CD14-positive monocyte (primary cell): ENCODE results near the gene S100B. TPM values are rescaled to one million over a fixed set of nuclear protein-coding genes. Genes with fewer than 3 reads are reported as not detected.
A peak's percentile ranks its signal among the peaks of the same experiment; 100 is the strongest.

Source experiments
- DNase-seq, 3 donors: peaks; one replicate each; pipeline ENCODE4 v3.0.0-alpha.2; 2011 to 2022
- H2AFZ ChIP-seq: 2 replicates; pipeline ENCODE4 v1.6.0; 2012; ENCODE audit warnings: mild to moderate bottlenecking, low read depth, low read length, inconsistent platforms; ENCODE audit not compliant: insufficient read depth, poor library complexity, severe bottlenecking
- H3K27ac ChIP-seq, 2 donors: 1 replicate in 1 of 2; 2 replicates in 1 of 2; pipeline ENCODE4 v1.5.1; 2012 to 2013; ENCODE audit warnings: low read length in 2 of 2, control low read depth in 1 of 2, inconsistent platforms in 1 of 2, low read depth in 1 of 2, mild to moderate bottlenecking in 1 of 2
- H3K27me3 ChIP-seq, 2 donors: one replicate each; pipeline versions ENCODE4 v1.6.0 to v1.6.1; 2011 to 2013; ENCODE audit warnings: low read length in 2 of 2; ENCODE audit not compliant: control insufficient read depth in 2 of 2, insufficient read depth in 2 of 2
- H3K36me3 ChIP-seq, 2 donors: replicated peaks in 1 of 2; 1 replicate in 1 of 2; 2 replicates in 1 of 2; pipeline versions ENCODE4 v1.5.1 to v1.6.1; 2012 to 2013; ENCODE audit warnings: low read length in 2 of 2, control low read depth in 1 of 2, inconsistent platforms in 1 of 2, mild to moderate bottlenecking in 1 of 2; ENCODE audit not compliant: insufficient read depth in 2 of 2, control insufficient read depth in 1 of 2
- H3K4me1 ChIP-seq, 2 donors: 1 replicate in 1 of 2; 2 replicates in 1 of 2; pipeline versions ENCODE4 v1.5.1 to v1.6.1; 2012 to 2013; ENCODE audit warnings: low read length in 2 of 2, control low read depth in 1 of 2, inconsistent platforms in 1 of 2, mild to moderate bottlenecking in 1 of 2, moderate library complexity in 1 of 2; ENCODE audit not compliant: insufficient read depth in 2 of 2, control insufficient read depth in 1 of 2
- H3K4me2 ChIP-seq: replicated peaks from 2 replicates; pipeline ENCODE3; 2012; ENCODE audit warnings: low read length, moderate library complexity, mild to moderate bottlenecking; ENCODE audit not compliant: poor library complexity, severe bottlenecking; ENCODE audit errors: extremely low read depth
- H3K4me3 ChIP-seq, 3 experiments: fragments of 200-600 bp in 1 of 3; sonication (generic) in 1 of 3; replicated peaks in 1 of 3; 1 replicate in 2 of 3; 2 replicates in 1 of 3; pipeline ENCODE4 v1.5.1; 2011 to 2013; ENCODE audit warnings: low read length in 3 of 3, mild to moderate bottlenecking in 3 of 3, control low read depth in 2 of 3, low read depth in 2 of 3, inconsistent platforms in 1 of 3, moderate library complexity in 1 of 3
- H3K79me2 ChIP-seq: 2 replicates; pipeline ENCODE4 v1.6.0; 2012; ENCODE audit warnings: mild to moderate bottlenecking, control low read depth, inconsistent platforms, low read length, moderate library complexity; ENCODE audit not compliant: insufficient read depth
- H3K9ac ChIP-seq: 2 replicates; pipeline ENCODE4 v1.6.0; 2017; ENCODE audit warnings: low read length, mild to moderate bottlenecking; ENCODE audit not compliant: insufficient read depth, poor library complexity, severe bottlenecking
- H3K9me3 ChIP-seq, 2 donors: replicated peaks in 1 of 2; 1 replicate in 1 of 2; 2 replicates in 1 of 2; pipeline versions ENCODE4 v1.5.1 to v1.6.1; 2012 to 2013; ENCODE audit warnings: low read length in 2 of 2, control low read depth in 1 of 2; ENCODE audit not compliant: control insufficient read depth in 1 of 2, insufficient read depth in 1 of 2
- H4K20me1 ChIP-seq: 2 replicates; pipeline ENCODE4 v1.6.0; 2012; ENCODE audit warnings: mild to moderate bottlenecking, low read length, control low read depth, moderate library complexity; ENCODE audit not compliant: insufficient read depth
- H3K27ac Mint-ChIP-seq, 7 donors: one replicate each; pipeline ENCODE4 v1.8.0; 2020; ENCODE audit warnings: mild to moderate bottlenecking in 7 of 7, mixed read lengths in 7 of 7, moderate library complexity in 6 of 7, inconsistent platforms in 2 of 7
- H3K27me3 Mint-ChIP-seq, 3 donors: one replicate each; pipeline ENCODE4 v1.8.0; 2021 to 2022; ENCODE audit warnings: low read depth in 3 of 3, mild to moderate bottlenecking in 3 of 3, mixed read lengths in 3 of 3, moderate library complexity in 3 of 3, inconsistent platforms in 1 of 3
- H3K36me3 Mint-ChIP-seq, 2 donors: one replicate each; pipeline ENCODE4 v1.8.0; 2020; ENCODE audit warnings: mixed read lengths in 2 of 2, inconsistent platforms in 1 of 2, mild to moderate bottlenecking in 1 of 2
- H3K4me1 Mint-ChIP-seq: one replicate; pipeline ENCODE4 v1.8.0; 2020; ENCODE audit warnings: mild to moderate bottlenecking, mixed read lengths
- H3K4me3 Mint-ChIP-seq, 2 donors: one replicate each; pipeline ENCODE4 v1.8.0; 2020; ENCODE audit warnings: mild to moderate bottlenecking in 2 of 2, mixed read lengths in 2 of 2, moderate library complexity in 1 of 2
- H3K9me3 Mint-ChIP-seq, 7 donors: one replicate each; pipeline ENCODE4 v1.8.0; 2020 to 2022; ENCODE audit warnings: mixed read lengths in 7 of 7, mild to moderate bottlenecking in 6 of 7, moderate library complexity in 6 of 7, inconsistent platforms in 2 of 7
- CTCF ChIP-seq: fragments of 200-600 bp; IDR thresholded peaks from one replicate; pipeline ENCODE4 v1.8.0; 2022; ENCODE audit warnings: antibody characterized with exemption, mild to moderate bottlenecking
- WGBS: methylation state at CpG from one replicate; pipeline ENCODE4 v1.1.5; 2013; ENCODE audit warnings: missing lambda C conversion rate; ENCODE audit not compliant: insufficient coverage; 5-methylcytosine and 5-hydroxymethylcytosine counted together
- intact Hi-C, 2 donors: fragments of 100-400 bp; cut with micrococcal nuclease; formaldehyde crosslinking; loops; one replicate each; pipeline versions ENCODE4 v1.15.0 to v1.15.1; 2023
- polyA plus RNA-seq, 3 donors: library from polyadenylated mRNA; depleted of rRNA in 1 of 3; unstranded in 2 of 3; stranded (reverse) in 1 of 3; fragments of 300-500 nt in 2 of 3; fragments of >200 nt in 1 of 3; fragmentation: Illumina TruSeq in 2 of 3; gene quantifications; 1 replicate in 2 of 3; 2 replicates in 1 of 3; pipeline ENCODE4 v1.2.3, GENCODE V29; 2012 to 2021

The S100B gene
- polyA plus RNA-seq, 3 donors, result 0.59 to 1.4 (median 0.67) TPM

- DNase-seq, result no peak
- H3K27me3 ChIP-seq, result no peaks in the 10 kb centered on the region
- H3K36me3 Mint-ChIP-seq, result peaks cover 31 to 35% of the 10 kb centered on the region in 2 donors
- H3K4me1 Mint-ChIP-seq, result peaks cover 45% of the 10 kb centered on the region
- peak overlapping the region in 4 of 7 donors; percentile 3 to 70 (median 40) for H3K27ac Mint-ChIP-seq
- peaks cover 59% of the 10 kb centered on the region for H3K79me2 ChIP-seq
- TF ChIP-seq CTCF, result no peak
- peaks cover 56% of the 10 kb centered on the region for H4K20me1 ChIP-seq
- intact Hi-C loops, result no loop called here
- H3K9me3 Mint-ChIP-seq, result no peaks in the 10 kb centered on the region
- peaks cover 20 to 35% of the 10 kb centered on the region in 2 donors for H3K36me3 ChIP-seq
- peaks cover 27 to 46% of the 10 kb centered on the region in 2 donors for H3K4me1 ChIP-seq
- no peaks in the 10 kb centered on the region for H3K9me3 ChIP-seq
- H3K27me3 Mint-ChIP-seq, result no peaks in the 10 kb centered on the region
- H3K9ac ChIP-seq, result no peak overlapping the region
- peak overlapping the region; percentile 38 for H3K4me2 ChIP-seq
- WGBS, result 67% methylated on average over 1 of the region's 3 CpGs
- peak overlapping the region in 1 of 2 donors; percentile 34 for H3K27ac ChIP-seq
- H3K4me3 ChIP-seq, result peak overlapping the region in 1 of 3 experiments; percentile 26
- peak overlapping the region in 1 of 2 donors; percentile 26 for H3K4me3 Mint-ChIP-seq
- no peak overlapping the region for H2AFZ ChIP-seq
These were observed 33.3 kb upstream of the S100B start for GRCh38 chr21:46637952-46638746.

GRCh38 chr21:46636550-46637285 lies 31.8 kb upstream of the S100B start:
- H3K36me3 ChIP-seq, result peaks cover 13 to 20% of the 10 kb centered on the region in 2 donors
- peak overlapping the region in 1 of 2 donors; percentile 86 for H3K4me3 Mint-ChIP-seq
- peaks cover 24% of the 10 kb centered on the region in 2 donors for H3K36me3 Mint-ChIP-seq
- no peak for DNase-seq
- H2AFZ ChIP-seq, result peak overlapping the region; percentile 72
- intact Hi-C loops, result no loop called here
- no peak overlapping the region for H3K9ac ChIP-seq
- H3K9me3 Mint-ChIP-seq, result peaks cover 0 to 2% (median 0%) of the 10 kb centered on the region in 7 donors
- H3K27me3 ChIP-seq, result no peaks in the 10 kb centered on the region
- peaks cover 27 to 46% of the 10 kb centered on the region in 2 donors for H3K4me1 ChIP-seq
- H3K27me3 Mint-ChIP-seq, result no peaks in the 10 kb centered on the region
- H3K27ac Mint-ChIP-seq, result peak overlapping the region in 5 of 7 donors; percentile 76 to 98 (median 96)
- H3K4me1 Mint-ChIP-seq, result peaks cover 45% of the 10 kb centered on the region
- no CpG with 5 or more reads among the region's 7 CpGs for WGBS
- peak overlapping the region; percentile 93 for H3K4me2 ChIP-seq
- peaks cover 48% of the 10 kb centered on the region for H4K20me1 ChIP-seq
- H3K9me3 ChIP-seq, result no peaks in the 10 kb centered on the region
- peak overlapping the region in 1 of 2 donors; percentile 96 for H3K27ac ChIP-seq
- peaks cover 58% of the 10 kb centered on the region for H3K79me2 ChIP-seq
- peak overlapping the region in 2 of 3 experiments; percentile 90 to 91 for H3K4me3 ChIP-seq
- TF ChIP-seq CTCF, result no peak
